RWPE2 (cell line): ENCODE measurements around the gene KCNMB2.

Experiments
- ATAC-seq: fragments of 200-7000 bp; cut with Tn5 transposase; 3 replicates; pipeline ENCODE4 v1.9.1; 2021; ENCODE audit warnings: low read depth
- DNase-seq: peaks from one replicate; pipeline ENCODE4 v3.0.0-alpha.2; 2020; ENCODE audit warnings: low spot score
- H3K27ac ChIP-seq: fragments of 450-650 bp; 2 replicates; pipeline ENCODE4 v1.5.1; 2017; ENCODE audit warnings: mild to moderate bottlenecking; ENCODE audit not compliant: poor library complexity, severe bottlenecking
- H3K27me3 ChIP-seq: fragments of 250-450 bp; sonication (Bioruptor Pico); 2 replicates; pipeline ENCODE4 v1.5.1; 2021; ENCODE audit warnings: mild to moderate bottlenecking, moderate library complexity; ENCODE audit not compliant: insufficient read depth, poor library complexity, severe bottlenecking
- H3K36me3 ChIP-seq: fragments of 250-450 bp; sonication (Bioruptor Pico); 2 replicates; pipeline ENCODE4 v1.5.1; 2020; ENCODE audit warnings: low read depth, mild to moderate bottlenecking, moderate library complexity
- H3K4me1 ChIP-seq: fragments of 250-450 bp; sonication (Bioruptor Pico); 2 replicates; pipeline ENCODE4 v1.5.1; 2021; ENCODE audit warnings: mild to moderate bottlenecking, moderate library complexity; ENCODE audit not compliant: insufficient read depth, poor library complexity, severe bottlenecking
- H3K4me3 ChIP-seq: fragments of 250-450 bp; sonication (Bioruptor Pico); 2 replicates; pipeline ENCODE4 v1.5.1; 2021; ENCODE audit warnings: mild to moderate bottlenecking, moderate library complexity; ENCODE audit not compliant: severe bottlenecking
- H3K9me3 ChIP-seq: fragments of 250-450 bp; sonication (Bioruptor Pico); 2 replicates; pipeline ENCODE4 v1.5.1; 2021; ENCODE audit warnings: mild to moderate bottlenecking, moderate library complexity; ENCODE audit not compliant: severe bottlenecking
- TF ChIP-seq, protein P1 (sequence below): fragments of 450-650 bp; IDR thresholded peaks from one replicate; pipeline ENCODE4 v1.5.1; 2017; ENCODE audit warnings: mild to moderate bottlenecking, moderate library complexity; ENCODE audit not compliant: poor library complexity, severe bottlenecking

The KCNMB2 gene

DNA sequence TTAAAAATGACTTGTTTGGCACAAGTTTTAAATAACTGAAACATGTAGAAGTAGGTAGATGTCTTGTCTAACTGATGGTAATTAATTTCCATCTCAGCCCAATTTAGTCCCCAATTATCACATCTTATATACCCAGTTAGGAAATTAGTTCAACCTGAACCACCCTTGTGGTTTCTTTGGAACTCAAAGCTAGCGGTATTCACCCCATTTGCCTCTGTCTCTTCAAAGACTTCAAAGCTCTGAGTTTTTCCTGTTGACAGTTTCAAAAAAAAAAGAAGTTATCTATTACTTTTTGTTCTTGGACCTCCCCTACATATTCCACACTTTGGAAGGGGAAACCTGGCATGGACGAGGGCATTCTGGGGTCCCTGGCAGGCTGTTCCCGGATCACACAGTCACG lies 236.5 kb downstream of the KCNMB2 start:
- Histone ChIP-seq H3K27me3 (peaks cover 2% of the 10 kb centered on the region), H3K36me3 (no peaks in the 10 kb centered on the region), H3K4me1 (peaks cover 6% of the 10 kb centered on the region), H3K4me3 (no peak overlapping the region), H3K9me3 (no peaks in the 10 kb centered on the region), H3K27ac (no peak overlapping the region)
- TF ChIP-seq, protein P1, sequence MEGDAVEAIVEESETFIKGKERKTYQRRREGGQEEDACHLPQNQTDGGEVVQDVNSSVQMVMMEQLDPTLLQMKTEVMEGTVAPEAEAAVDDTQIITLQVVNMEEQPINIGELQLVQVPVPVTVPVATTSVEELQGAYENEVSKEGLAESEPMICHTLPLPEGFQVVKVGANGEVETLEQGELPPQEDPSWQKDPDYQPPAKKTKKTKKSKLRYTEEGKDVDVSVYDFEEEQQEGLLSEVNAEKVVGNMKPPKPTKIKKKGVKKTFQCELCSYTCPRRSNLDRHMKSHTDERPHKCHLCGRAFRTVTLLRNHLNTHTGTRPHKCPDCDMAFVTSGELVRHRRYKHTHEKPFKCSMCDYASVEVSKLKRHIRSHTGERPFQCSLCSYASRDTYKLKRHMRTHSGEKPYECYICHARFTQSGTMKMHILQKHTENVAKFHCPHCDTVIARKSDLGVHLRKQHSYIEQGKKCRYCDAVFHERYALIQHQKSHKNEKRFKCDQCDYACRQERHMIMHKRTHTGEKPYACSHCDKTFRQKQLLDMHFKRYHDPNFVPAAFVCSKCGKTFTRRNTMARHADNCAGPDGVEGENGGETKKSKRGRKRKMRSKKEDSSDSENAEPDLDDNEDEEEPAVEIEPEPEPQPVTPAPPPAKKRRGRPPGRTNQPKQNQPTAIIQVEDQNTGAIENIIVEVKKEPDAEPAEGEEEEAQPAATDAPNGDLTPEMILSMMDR = no peak
- ATAC-seq = no peak
- no peak for DNase-seq

DNA sequence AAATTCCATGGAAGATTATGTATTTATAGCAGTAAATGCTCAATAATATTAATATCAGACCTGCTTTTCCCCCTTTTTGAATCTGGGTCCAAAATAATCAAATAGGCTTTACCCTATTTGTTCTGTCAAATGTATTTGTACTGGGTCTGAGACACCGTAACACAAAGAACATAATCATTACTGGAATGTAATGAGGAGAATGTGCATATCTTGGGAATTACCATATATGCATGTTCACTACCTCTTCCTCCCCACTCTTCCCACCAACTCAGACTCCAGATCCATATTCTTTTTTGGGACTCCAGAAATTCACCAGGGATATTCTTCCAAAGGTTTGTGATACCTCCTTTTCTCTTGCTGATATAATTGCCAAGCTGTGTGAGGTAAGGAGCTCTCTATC lies 237.1 kb downstream of the KCNMB2 start:
- H3K27ac ChIP-seq = no peak overlapping the region
- TF ChIP-seq, protein P1 = no peak
- no peaks in the 10 kb centered on the region for H3K36me3 ChIP-seq
- no peaks in the 10 kb centered on the region for H3K9me3 ChIP-seq
- DNase-seq (no peak), ATAC-seq (no peak)
- peaks cover 2% of the 10 kb centered on the region for H3K27me3 ChIP-seq
- H3K4me3 ChIP-seq = no peak overlapping the region
- peaks cover 11% of the 10 kb centered on the region for H3K4me1 ChIP-seq

DNA sequence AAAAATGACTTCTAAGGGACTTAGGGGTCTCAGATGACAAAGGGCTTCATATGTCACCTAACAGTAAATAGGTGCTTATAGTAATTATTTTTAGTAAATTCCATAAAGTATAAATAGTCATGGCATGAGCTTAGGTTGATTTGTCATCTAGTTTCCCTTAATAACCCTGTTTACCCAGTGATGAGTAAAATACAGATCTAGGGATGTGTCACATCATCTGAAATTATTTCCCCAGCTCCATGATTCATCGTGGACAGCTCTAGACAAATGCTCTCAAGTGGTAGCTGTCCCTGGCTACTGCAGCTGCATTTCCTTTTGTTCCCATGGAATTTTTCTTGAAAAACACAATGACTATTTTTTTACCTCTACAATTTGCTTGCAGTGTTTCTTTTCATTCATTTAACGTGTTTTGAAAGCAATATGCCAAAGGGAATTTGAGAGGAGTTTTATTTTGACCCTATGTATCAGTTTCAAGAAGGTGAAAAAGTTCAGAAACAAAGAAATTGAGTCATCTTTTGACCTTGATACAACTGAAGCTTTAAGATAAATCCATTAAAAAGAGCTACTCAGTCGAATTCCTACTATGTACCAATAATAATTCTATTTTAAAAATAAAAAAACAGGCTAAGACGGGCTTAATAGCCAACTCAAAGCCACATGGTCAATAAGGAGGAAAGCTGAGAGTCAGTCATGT lies 241.6 kb downstream of the KCNMB2 start:
- H3K4me3 ChIP-seq = no peak overlapping the region
- no peaks in the 10 kb centered on the region for H3K9me3 ChIP-seq
- H3K27ac ChIP-seq = no peak overlapping the region
- no peaks in the 10 kb centered on the region for H3K36me3 ChIP-seq
- DNase-seq (no peak), ATAC-seq (peak; percentile 99)
- TF ChIP-seq, protein P1 = no peak
- peaks cover 2% of the 10 kb centered on the region for H3K27me3 ChIP-seq
- H3K4me1 ChIP-seq = peaks cover 11% of the 10 kb centered on the region

DNA sequence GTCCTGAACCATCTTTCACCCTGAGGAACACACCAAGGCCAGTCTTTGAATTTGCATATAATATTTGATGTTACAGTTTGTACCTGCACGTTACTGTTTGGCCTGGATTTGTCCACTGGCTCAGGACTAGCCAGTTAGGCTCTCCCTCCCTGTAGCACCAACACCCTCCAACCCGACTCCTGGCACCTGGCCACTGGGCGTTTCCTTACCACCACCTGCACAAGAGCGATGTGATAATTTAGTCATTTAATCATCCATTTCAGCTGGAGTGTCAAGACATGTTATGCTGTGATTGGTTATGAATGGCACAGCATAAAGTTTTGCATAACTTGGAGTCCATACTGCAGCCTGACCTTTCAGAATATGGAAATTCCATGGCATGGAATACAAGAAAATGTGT lies 242.4 kb downstream of the KCNMB2 start:
- H3K4me3 ChIP-seq = no peak overlapping the region
- H3K4me1 ChIP-seq = peaks cover 11% of the 10 kb centered on the region
- ATAC-seq (no peak), DNase-seq (no peak)
- peaks cover 2% of the 10 kb centered on the region for H3K27me3 ChIP-seq
- H3K36me3 ChIP-seq = no peaks in the 10 kb centered on the region
- H3K27ac ChIP-seq = no peak overlapping the region
- no peaks in the 10 kb centered on the region for H3K9me3 ChIP-seq
- TF ChIP-seq, protein P1 = no peak

DNA sequence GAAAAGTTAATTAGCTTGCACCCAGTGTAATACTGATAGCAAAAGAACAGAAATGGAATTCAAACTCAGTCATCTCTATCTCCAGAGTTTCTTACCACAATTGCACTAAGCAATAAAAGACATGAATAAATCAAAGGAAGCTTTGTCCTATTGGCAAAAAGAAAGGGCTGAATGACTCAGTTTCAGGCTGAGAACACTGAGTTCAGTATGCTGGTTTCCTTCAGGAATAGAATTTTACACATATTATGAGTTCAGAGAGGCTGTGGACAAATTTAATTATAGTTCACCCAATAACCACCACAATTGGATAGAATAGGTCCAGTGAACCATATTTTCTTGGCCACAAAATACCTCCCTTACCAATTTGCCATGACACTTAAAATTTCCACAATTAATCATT lies 249.7 kb downstream of the KCNMB2 start:
- DNase-seq = no peak
- Histone ChIP-seq H3K27me3 (no peaks in the 10 kb centered on the region), H3K4me1 (no peaks in the 10 kb centered on the region), H3K27ac (no peak overlapping the region), H3K4me3 (no peak overlapping the region), H3K36me3 (no peaks in the 10 kb centered on the region), H3K9me3 (no peaks in the 10 kb centered on the region)
- TF ChIP-seq, protein P1 = no peak
- no peak for ATAC-seq
